ENCODE measurements around the gene CYB561D1.
"Not testable (repeated sequence)": the region's sequence is repeated elsewhere in the genome, so short reads cannot be mapped to it uniquely, and the experiment has no call there.

GRCh38 chr1:109473284-109474057, 20.4 kb upstream of the CYB561D1 start:
- TF ChIP-seq POLR2AphosphoS5 (IDR thresholded peaks at IDR 0.05; ENCODE audit: borderline replicate concordance, low read depth, low read length); EZH2 (IDR thresholded peaks at IDR 0.05); FOXP2 (optimal IDR thresholded peaks at IDR 0.05; ENCODE audit: control extremely low read depth, extremely low read length, insufficient read depth): not testable (repeated sequence)

All from SK-N-MC (cell line).